T-cell (primary cell): ENCODE data around the gene DNAJC30. TPM values are rescaled to one million over a fixed set of nuclear protein-coding genes. Genes with fewer than 3 reads are reported as not detected.

Source experiments
- ATAC-seq, 4 experiments: fragments of 200-7000 bp in 3 of 4; fragments of 150-1000 bp in 1 of 4; cut with Tn5 transposase; replicated peaks in 1 of 4; 1 replicate in 3 of 4; 2 replicates in 1 of 4; pipeline ENCODE4 v1.10.0; 2021; ENCODE audit warnings: moderate library complexity in 3 of 4, mild to moderate bottlenecking in 2 of 4, moderate number of reproducible peaks in 1 of 4
- CTCF ChIA-PET, 2 donors: fragments of 300-600 bp; sonication (Branson Sonifier 250); formaldehyde crosslinking; loops; one replicate each; lab custom pipeline; 2022; ENCODE audit warnings: antibody characterized with exemption in 2 of 2; lab: Charles Lee
- POLR2A ChIA-PET, 2 donors: fragments of 300-600 bp; sonication (Branson Sonifier 250); formaldehyde crosslinking; loops; one replicate each; lab custom pipeline; 2022; ENCODE audit warnings: antibody characterized with exemption in 2 of 2; lab: Charles Lee
- DNase-seq, 35 experiments: peaks; one replicate each; pipeline versions ENCODE4 v3.0.0 to v3.0.0-alpha.2; 2013 to 2023
- H3K27ac ChIP-seq: one replicate; pipeline ENCODE4 v1.5.1; 2013; ENCODE audit warnings: low read length
- H3K27me3 ChIP-seq, 2 experiments: replicated peaks in 1 of 2; 1 replicate in 1 of 2; 2 replicates in 1 of 2; pipeline versions ENCODE4 v1.6.1 to v1.7.0; 2013; ENCODE audit warnings: low read length in 1 of 2, mixed read lengths in 1 of 2; ENCODE audit not compliant: control insufficient read depth in 2 of 2, insufficient read depth in 2 of 2; ENCODE audit errors: extremely low read depth in 1 of 2
- H3K36me3 ChIP-seq, 2 donors: 1 replicate in 1 of 2; 2 replicates in 1 of 2; pipeline versions ENCODE4 v1.6.1 to v1.7.0; 2013; ENCODE audit warnings: low read length in 1 of 2; ENCODE audit not compliant: control insufficient read depth in 2 of 2, insufficient read depth in 1 of 2; ENCODE audit errors: extremely low read depth in 1 of 2
- H3K4me1 ChIP-seq, 2 experiments: 1 replicate in 1 of 2; 2 replicates in 1 of 2; pipeline versions ENCODE4 v1.6.1 to v1.7.0; 2013; ENCODE audit warnings: low read length in 2 of 2, mixed read lengths in 1 of 2; ENCODE audit not compliant: insufficient read depth in 2 of 2, control insufficient read depth in 1 of 2; ENCODE audit errors: extremely low read depth in 1 of 2
- H3K4me3 ChIP-seq, 2 donors: 1 replicate in 1 of 2; 2 replicates in 1 of 2; pipeline versions ENCODE4 v1.5.1 to v1.7.0; 2013; ENCODE audit warnings: mild to moderate bottlenecking in 2 of 2, low read length in 1 of 2, moderate library complexity in 1 of 2; ENCODE audit not compliant: control insufficient read depth in 1 of 2; ENCODE audit errors: extremely low read depth in 1 of 2
- H3K9me3 ChIP-seq: 2 replicates; pipeline ENCODE4 v1.7.0; 2013
- H3K27ac Mint-ChIP-seq, 2 donors: one replicate each; pipeline ENCODE4 v1.8.0; 2020 to 2021; ENCODE audit warnings: mild to moderate bottlenecking in 2 of 2, mixed read lengths in 2 of 2
- H3K27me3 Mint-ChIP-seq, 2 donors: one replicate each; pipeline ENCODE4 v1.8.0; 2021 to 2022; ENCODE audit warnings: mixed read lengths in 2 of 2
- H3K36me3 Mint-ChIP-seq: one replicate; pipeline ENCODE4 v1.8.0; 2021; ENCODE audit warnings: mixed read lengths
- H3K4me1 Mint-ChIP-seq, 3 donors: one replicate each; pipeline ENCODE4 v1.8.0; 2020 to 2022; ENCODE audit warnings: mixed read lengths in 3 of 3, mild to moderate bottlenecking in 1 of 3
- H3K4me3 Mint-ChIP-seq, 3 donors: one replicate each; pipeline ENCODE4 v1.8.0; 2020 to 2022; ENCODE audit warnings: mild to moderate bottlenecking in 3 of 3, mixed read lengths in 3 of 3, moderate library complexity in 3 of 3
- H3K9me3 Mint-ChIP-seq, 3 donors: one replicate each; pipeline ENCODE4 v1.8.0; 2020 to 2022; ENCODE audit warnings: mixed read lengths in 3 of 3
- WGBS: methylation state at CpG from one replicate; pipeline ENCODE4 v1.1.5; 2013; ENCODE audit warnings: missing lambda C conversion rate; ENCODE audit not compliant: insufficient coverage; 5-methylcytosine and 5-hydroxymethylcytosine counted together
- total RNA-seq, 35 experiments: library from RNA in 6 of 35; stranded (reverse) in 6 of 35; fragments of 120-200 nt in 1 of 35; gene quantifications; one replicate each; pipeline versions ENCODE4 v1.2.1 to v1.2.4 and lab custom pipeline; 2013 to 2026

DNAJC30 gene
- total RNA-seq, 5 donors from 2014 or later (not counting 1 experiment from before 2014, with no cell fraction given): 9.1 to 16.4 (median 14.7) TPM

DNA sequence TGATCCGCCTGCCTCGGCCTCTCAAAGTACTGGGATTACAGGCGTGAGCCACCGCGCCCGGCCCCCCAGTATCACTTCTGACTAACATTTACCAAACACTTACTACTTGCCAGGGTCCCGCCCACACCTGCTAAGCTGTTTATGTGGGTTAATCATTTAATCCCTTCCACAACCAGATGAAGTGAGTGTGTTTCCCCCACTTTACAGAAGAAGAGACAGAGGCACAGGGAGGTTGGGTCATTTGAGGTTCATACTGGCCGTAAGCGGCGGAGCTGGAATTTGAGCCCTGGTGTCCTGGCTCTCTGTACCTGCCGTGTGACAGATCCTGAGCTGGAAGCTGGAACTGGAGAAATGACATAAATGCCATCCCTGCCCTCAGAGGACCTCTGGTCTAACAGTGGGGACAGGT, 30.7 kb downstream of the DNAJC30 start:
- Mint-ChIP-seq H3K4me3 (no peak overlapping the region), H3K27me3 (peaks cover 47% of the 10 kb centered on the region in 2 donors), H3K36me3 (no peaks in the 10 kb centered on the region), H3K4me1 (peaks cover 0 to 20% (median 9%) of the 10 kb centered on the region in 3 donors), H3K27ac (no peak overlapping the region), H3K9me3 (no peaks in the 10 kb centered on the region)
- CTCF ChIA-PET: interaction anchor here (0.7 kb wide), 2 partner anchors 10 to 59 kb away, joined by 3 to 4 read pairs; no protein-coding TSS in a partner anchor
- DNase-seq (no peak), ATAC-seq (no peak)
- Histone ChIP-seq H3K4me3 (no peak overlapping the region), H3K27ac (no peak overlapping the region), H3K4me1 (peaks cover 0 to 6% of the 10 kb centered on the region in 2 experiments), H3K36me3 (no peaks in the 10 kb centered on the region), H3K27me3 (peaks cover 12 to 65% of the 10 kb centered on the region in 2 experiments), H3K9me3 (no peaks in the 10 kb centered on the region)
- POLR2A ChIA-PET: interaction anchor here in 1 of 2 donors (0.6 kb wide), 1 partner anchor 61 kb away, joined by 3 read pairs; no protein-coding TSS in a partner anchor
- WGBS: 77% methylated on average over 4 of the region's 11 CpGs

DNA sequence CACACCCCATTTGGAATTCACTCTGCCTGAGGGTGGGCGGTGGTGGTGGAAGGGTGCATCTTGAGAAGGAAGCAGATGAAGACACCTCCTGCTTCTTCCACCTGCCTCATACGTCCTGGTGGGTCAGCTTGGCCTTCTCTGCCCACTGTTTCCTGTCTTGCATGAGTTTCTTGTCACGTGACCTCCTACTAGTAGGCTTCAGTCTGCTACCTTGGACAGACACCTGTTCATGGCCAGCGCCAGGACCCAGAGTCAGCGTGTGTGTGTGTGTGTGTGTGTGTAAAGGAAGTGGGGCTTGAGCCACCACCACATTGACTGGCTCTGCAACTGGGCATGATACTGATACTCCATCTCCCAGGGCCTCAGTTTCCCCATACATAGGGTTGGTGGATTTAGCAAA, 32.7 kb downstream of the DNAJC30 start:
- Mint-ChIP-seq H3K4me3 (no peak overlapping the region), H3K9me3 (no peaks in the 10 kb centered on the region), H3K27ac (no peak overlapping the region), H3K36me3 (no peaks in the 10 kb centered on the region), H3K4me1 (peaks cover 0 to 20% (median 11%) of the 10 kb centered on the region in 3 donors), H3K27me3 (peaks cover 54 to 66% of the 10 kb centered on the region in 2 donors)
- Histone ChIP-seq H3K36me3 (no peaks in the 10 kb centered on the region), H3K9me3 (no peaks in the 10 kb centered on the region), H3K4me3 (no peak overlapping the region), H3K4me1 (peaks cover 0 to 6% of the 10 kb centered on the region in 2 experiments), H3K27me3 (peaks cover 16 to 84% of the 10 kb centered on the region in 2 experiments), H3K27ac (no peak overlapping the region)
- CTCF ChIA-PET: no interaction called here
- DNase-seq: no peak
- POLR2A ChIA-PET: no interaction called here
- no peak for ATAC-seq
- 29% methylated on average over 1 of the region's 5 CpGs for WGBS

DNA sequence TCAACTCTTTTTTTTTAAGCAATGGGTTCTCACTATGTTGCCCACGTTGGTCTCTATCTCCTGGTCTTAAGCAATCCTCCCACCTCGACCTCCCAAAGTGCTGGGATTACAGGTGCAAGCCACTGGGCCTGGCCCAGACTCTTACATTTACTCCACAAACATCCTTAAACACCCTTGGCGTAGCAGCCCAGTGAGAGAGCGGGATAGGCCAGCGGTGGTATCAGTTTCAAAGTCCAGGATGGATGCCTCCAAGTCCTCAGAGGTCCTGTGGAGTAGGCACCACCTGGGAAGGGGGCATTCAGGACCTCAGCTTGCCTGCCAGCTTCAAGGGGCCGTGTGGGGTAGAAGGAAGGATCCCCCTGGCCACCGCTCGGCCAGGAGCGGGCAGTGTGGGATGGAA, 33.7 kb downstream of the DNAJC30 start:
- Histone ChIP-seq H3K9me3 (no peaks in the 10 kb centered on the region), H3K4me3 (no peak overlapping the region), H3K4me1 (peaks cover 0 to 6% of the 10 kb centered on the region in 2 experiments), H3K36me3 (no peaks in the 10 kb centered on the region), H3K27ac (no peak overlapping the region), H3K27me3 (peaks cover 16 to 92% of the 10 kb centered on the region in 2 experiments)
- H3K36me3 Mint-ChIP-seq: no peaks in the 10 kb centered on the region
- WGBS: 44% methylated on average over 6 of the region's 9 CpGs
- peak overlapping the region in 1 of 2 donors; percentile 13 for H3K27ac Mint-ChIP-seq
- no peak for DNase-seq
- ATAC-seq: no peak
- H3K9me3 Mint-ChIP-seq: no peaks in the 10 kb centered on the region
- H3K27me3 Mint-ChIP-seq: peaks cover 50 to 64% of the 10 kb centered on the region in 2 donors
- H3K4me1 Mint-ChIP-seq: peaks cover 0 to 20% (median 11%) of the 10 kb centered on the region in 3 donors
- CTCF ChIA-PET: no interaction called here
- peak overlapping the region in 1 of 3 donors; percentile 79 for H3K4me3 Mint-ChIP-seq
- POLR2A ChIA-PET: no interaction called here

DNA sequence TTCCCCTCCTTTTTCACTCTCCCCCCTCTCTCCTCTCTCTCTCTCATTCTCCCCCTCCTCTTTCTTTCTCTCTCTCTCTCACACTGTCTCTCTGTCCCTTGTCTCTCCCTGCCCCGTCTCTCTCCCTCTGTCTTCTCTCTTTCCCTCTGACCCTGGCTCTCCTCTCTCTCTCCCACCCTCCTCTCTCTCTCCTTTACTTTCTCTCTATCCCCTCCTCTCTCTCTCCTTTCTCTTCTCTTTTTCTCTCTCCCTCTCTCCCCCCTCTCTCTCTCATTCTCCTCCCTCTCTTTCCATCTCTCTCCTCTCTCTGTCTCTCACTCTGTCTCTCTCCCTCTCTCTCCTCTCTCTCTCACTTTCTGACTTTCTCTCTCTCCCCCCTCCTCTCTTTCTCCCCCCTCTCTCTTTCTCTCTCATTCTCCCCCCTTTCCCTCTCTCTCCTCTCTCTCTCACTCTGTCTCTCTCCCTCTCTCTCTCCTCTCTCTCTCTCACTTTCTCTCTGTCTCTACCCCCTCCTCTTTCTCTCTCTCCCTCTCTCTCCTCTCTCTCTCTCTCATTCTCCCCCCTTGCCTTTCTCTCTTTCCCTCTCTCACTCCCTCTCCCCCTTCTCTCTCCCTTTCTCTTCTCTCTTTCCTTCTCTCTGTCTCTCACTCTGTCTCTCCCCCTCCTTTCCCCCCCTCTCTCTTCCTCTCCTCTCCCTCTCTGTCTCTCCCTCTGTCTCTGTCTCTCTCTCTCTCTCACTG, 34.5 kb downstream of the DNAJC30 start:
- Mint-ChIP-seq H3K36me3 (no peaks in the 10 kb centered on the region), H3K27ac (no peak overlapping the region), H3K9me3 (no peaks in the 10 kb centered on the region), H3K4me1 (peaks cover 0 to 20% (median 11%) of the 10 kb centered on the region in 3 donors), H3K27me3 (peaks cover 53 to 63% of the 10 kb centered on the region in 2 donors), H3K4me3 (peak overlapping the region in 2 of 3 donors; percentile 41 to 79)
- ATAC-seq (no peak), DNase-seq (no peak)
- H3K27me3 ChIP-seq: peaks cover 16 to 92% of the 10 kb centered on the region in 2 experiments
- no peak overlapping the region for H3K27ac ChIP-seq
- no peaks in the 10 kb centered on the region for H3K9me3 ChIP-seq
- H3K4me3 ChIP-seq: no peak overlapping the region
- WGBS: 50% methylated on average over 1 of the region's 1 CpG
- peaks cover 0 to 6% of the 10 kb centered on the region in 2 experiments for H3K4me1 ChIP-seq
- ChIA-PET POLR2A (no interaction called here), CTCF (no interaction called here)
- H3K36me3 ChIP-seq: no peaks in the 10 kb centered on the region

DNA sequence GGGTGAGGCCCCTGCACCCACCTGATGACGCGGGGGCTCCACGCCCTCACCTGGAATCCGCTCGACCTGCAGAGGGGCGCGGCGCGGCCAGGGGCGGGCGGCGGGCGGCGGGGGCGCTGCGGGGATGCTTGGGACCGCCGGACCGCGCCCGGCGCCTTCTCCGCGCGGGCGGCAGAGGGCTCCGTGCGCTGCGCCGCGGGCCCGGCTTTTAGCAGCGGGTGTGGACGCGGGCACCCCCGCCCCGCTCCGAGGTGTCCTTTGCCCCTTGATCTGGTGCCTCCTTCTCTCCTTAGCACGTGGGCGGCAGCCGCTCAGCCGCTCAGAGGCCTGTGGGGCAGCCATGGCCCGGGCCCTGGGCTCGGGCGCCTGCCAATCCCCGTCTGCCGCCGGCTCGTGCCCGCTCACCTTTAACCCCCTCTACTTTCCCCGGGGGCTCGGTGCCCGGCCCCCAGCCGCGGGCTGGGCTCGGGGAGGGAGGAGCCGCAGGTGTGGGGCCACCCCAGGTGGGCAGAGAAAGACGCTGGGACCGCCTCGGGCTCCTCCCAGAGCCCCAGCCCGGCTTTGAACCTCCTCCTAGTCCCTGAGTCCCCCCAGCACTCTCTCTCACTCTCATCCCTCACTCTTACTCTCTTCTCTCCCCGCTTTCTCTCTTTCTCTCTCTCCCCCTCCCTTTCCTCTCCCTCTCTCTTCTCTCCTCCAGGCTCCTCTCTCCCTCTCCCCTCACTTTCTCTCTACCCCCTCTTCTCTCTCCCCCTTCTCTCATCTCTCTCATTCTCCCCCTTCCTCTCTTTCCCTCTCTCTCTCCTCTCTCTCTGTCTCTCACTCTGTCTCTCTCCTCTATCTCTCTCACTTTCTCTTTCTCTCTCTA, 35.3 kb downstream of the DNAJC30 start:
- no peaks in the 10 kb centered on the region for H3K9me3 Mint-ChIP-seq
- H3K4me1 ChIP-seq: peaks cover 0 to 6% of the 10 kb centered on the region in 2 experiments
- no peak overlapping the region for H3K27ac Mint-ChIP-seq
- H3K4me3 ChIP-seq: peak overlapping the region; percentile 7 to 64
- POLR2A ChIA-PET: no interaction called here
- H3K27me3 ChIP-seq: peaks cover 16 to 88% of the 10 kb centered on the region in 2 experiments
- H3K9me3 ChIP-seq: no peaks in the 10 kb centered on the region
- H3K27me3 Mint-ChIP-seq: peaks cover 50 to 62% of the 10 kb centered on the region in 2 donors
- peak; percentile 79 to 90 (median 86) for ATAC-seq
- H3K4me1 Mint-ChIP-seq: peaks cover 0 to 20% (median 11%) of the 10 kb centered on the region in 3 donors
- peak in 15 of 35 experiments; percentile 11 to 59 (median 24) for DNase-seq
- H3K27ac ChIP-seq: no peak overlapping the region
- H3K36me3 Mint-ChIP-seq: no peaks in the 10 kb centered on the region
- H3K36me3 ChIP-seq: no peaks in the 10 kb centered on the region
- peak overlapping the region; percentile 36 to 79 (median 41) for H3K4me3 Mint-ChIP-seq
- CTCF ChIA-PET: no interaction called here
- WGBS: 2% methylated on average over 52 of the region's 62 CpGs
